Thyroid gland (tissue), 4 donors: ENCODE results near the gene BLOC1S5. TPM values are rescaled to one million over a fixed set of nuclear protein-coding genes. Genes with fewer than 3 reads are reported as not detected.

Experiments
- DNase-seq, 2 donors: peaks; one replicate each; pipeline ENCODE4 v3.0.0-alpha.2; 2019
- H3K27ac ChIP-seq, 3 donors: fragments of 200-600 bp; sonication (generic); 1 replicate in 2 of 3; 2 replicates in 1 of 3; pipeline ENCODE4 v1.5.1; 2016 to 2019; ENCODE audit warnings: mild to moderate bottlenecking in 1 of 3, moderate library complexity in 1 of 3
- H3K27me3 ChIP-seq: fragments of 200-600 bp; sonication (generic); one replicate; pipeline ENCODE4 v1.5.1; 2019
- H3K36me3 ChIP-seq, 2 donors: fragments of 200-600 bp; sonication (generic); one replicate each; pipeline ENCODE4 v1.5.1; 2016 to 2019
- H3K4me1 ChIP-seq, 2 donors: fragments of 200-600 bp; sonication (generic); one replicate each; pipeline ENCODE4 v1.5.1; 2017 to 2019
- H3K4me3 ChIP-seq, 3 donors: fragments of 200-600 bp; sonication (generic); replicated peaks in 1 of 3; 1 replicate in 2 of 3; 2 replicates in 1 of 3; pipeline ENCODE4 v1.5.1; 2016; ENCODE audit warnings: mild to moderate bottlenecking in 1 of 3
- H3K9me3 ChIP-seq: fragments of 200-600 bp; sonication (generic); one replicate; pipeline ENCODE4 v1.5.1; 2017
- CTCF ChIP-seq, 6 experiments: fragments of 200-600 bp in 3 of 6; fragments of 450-650 bp in 3 of 6; sonication (generic) in 3 of 6; IDR thresholded peaks; one replicate each; pipeline ENCODE4 v1.5.1; 2016 to 2019; ENCODE audit warnings: antibody characterized with exemption in 6 of 6, mild to moderate bottlenecking in 2 of 6, inconsistent platforms in 1 of 6, moderate library complexity in 1 of 6
- POLR2A ChIP-seq, 2 donors: fragments of 450-650 bp; IDR thresholded peaks; one replicate each; pipeline ENCODE4 v1.6.1; 2017; ENCODE audit warnings: antibody characterized with exemption in 2 of 2, mild to moderate bottlenecking in 2 of 2, moderate library complexity in 1 of 2
- WGBS, 2 donors: methylation state at CpG; one replicate each; pipeline ENCODE4 v1.1.5; 2017; 5-methylcytosine and 5-hydroxymethylcytosine counted together
- intact Hi-C: fragments of 100-400 bp; cut with DNase I; formaldehyde crosslinking; loops from one replicate; pipeline ENCODE4 v1.15.1; 2023
- total RNA-seq, 4 donors: library from RNA; depleted of rRNA; stranded (reverse); fragments of >200 nt; gene quantifications; one replicate each; pipeline ENCODE4 v1.2.3, GENCODE V29; 2016

The BLOC1S5 gene
- total RNA-seq, 4 donors from 2014 or later = 15.2 to 27.7 (median 19.9) TPM

DNA sequence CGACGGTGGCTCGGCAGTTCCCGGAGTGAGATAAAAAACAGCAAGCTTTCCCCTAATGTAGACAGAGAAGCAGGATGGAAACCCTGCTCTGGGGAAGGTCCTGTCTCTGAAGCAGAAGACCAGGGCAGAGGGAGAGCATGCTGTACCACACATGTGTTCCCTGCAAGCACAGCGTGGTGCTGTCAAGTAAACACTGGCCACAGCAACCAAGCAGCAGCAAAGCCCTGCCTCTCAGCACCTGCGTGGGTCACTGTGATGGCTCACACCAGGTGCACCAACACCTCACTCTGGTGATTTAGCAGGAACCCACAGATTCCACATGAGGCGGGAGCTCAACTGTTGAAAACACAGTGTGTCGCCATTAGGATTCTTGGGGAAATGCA, 88.4 kb downstream of the BLOC1S5 start:
- no peaks in the 10 kb centered on the region for H3K9me3 ChIP-seq
- no peak overlapping the region for H3K4me3 ChIP-seq
- intact Hi-C loops = no loop called here
- 51 to 63% methylated on average over 5 to 8 of the region's 8 CpGs for WGBS, 2 donors
- H3K4me1 ChIP-seq = peaks cover 0 to 15% of the 10 kb centered on the region in 2 donors
- TF ChIP-seq CTCF (IDR thresholded peaks at IDR 0.05) = no peak
- TF ChIP-seq POLR2A (IDR thresholded peaks at IDR 0.05) = no peak
- H3K27me3 ChIP-seq = no peaks in the 10 kb centered on the region
- H3K36me3 ChIP-seq = no peaks in the 10 kb centered on the region
- no peak for DNase-seq
- H3K27ac ChIP-seq = no peak overlapping the region

DNA sequence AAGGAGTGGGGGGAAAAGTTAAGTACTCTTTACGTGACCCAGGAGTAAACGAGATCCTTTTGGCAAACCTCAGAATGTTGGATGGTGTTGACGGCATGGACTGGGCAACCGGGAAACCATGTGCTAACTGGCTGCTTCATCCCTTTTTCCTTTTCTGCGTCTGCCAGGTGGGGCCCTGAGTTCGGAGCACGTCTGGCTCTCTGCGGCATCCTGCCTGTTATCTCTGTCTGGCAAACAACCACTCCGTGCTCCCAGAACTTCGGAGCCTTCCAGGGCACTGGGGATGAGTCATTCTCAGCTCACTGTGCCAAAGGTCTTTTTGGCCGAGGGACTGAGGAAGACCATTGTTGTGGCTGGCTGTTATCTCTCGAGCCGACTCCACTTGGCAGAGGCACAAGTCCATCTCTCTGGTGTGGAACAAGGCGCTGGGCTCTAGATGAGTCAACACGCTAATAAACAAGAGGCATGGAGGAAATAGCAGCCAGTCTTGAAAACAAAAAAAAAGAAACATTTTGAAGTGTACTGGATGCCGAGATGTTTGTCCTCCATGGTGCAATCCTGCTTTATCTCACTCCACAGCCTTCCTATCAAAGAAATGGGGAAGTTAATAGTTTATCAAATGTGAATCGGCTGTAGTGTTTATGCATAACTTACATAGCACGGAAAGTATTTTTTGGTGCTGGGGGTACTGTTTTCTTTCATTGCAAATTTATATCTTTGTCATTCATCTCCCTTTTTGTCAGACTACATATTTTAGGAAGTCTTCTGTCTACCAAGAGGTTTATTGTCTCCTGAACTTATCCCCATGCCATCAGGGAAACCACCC, 89.0 kb downstream of the BLOC1S5 start:
- Histone ChIP-seq H3K27ac (peak overlapping the region in 1 of 3 donors; percentile 8), H3K4me1 (peaks cover 0 to 15% of the 10 kb centered on the region in 2 donors), H3K27me3 (no peaks in the 10 kb centered on the region), H3K36me3 (no peaks in the 10 kb centered on the region), H3K9me3 (no peaks in the 10 kb centered on the region), H3K4me3 (no peak overlapping the region)
- TF ChIP-seq CTCF (IDR thresholded peaks at IDR 0.05) (no peak), POLR2A (IDR thresholded peaks at IDR 0.05) (no peak)
- WGBS, 2 donors = 12 to 17% methylated on average over 13 to 18 of the region's 18 CpGs
- DNase-seq = peak; percentile 53 to 54
- intact Hi-C loops = no loop called here

DNA sequence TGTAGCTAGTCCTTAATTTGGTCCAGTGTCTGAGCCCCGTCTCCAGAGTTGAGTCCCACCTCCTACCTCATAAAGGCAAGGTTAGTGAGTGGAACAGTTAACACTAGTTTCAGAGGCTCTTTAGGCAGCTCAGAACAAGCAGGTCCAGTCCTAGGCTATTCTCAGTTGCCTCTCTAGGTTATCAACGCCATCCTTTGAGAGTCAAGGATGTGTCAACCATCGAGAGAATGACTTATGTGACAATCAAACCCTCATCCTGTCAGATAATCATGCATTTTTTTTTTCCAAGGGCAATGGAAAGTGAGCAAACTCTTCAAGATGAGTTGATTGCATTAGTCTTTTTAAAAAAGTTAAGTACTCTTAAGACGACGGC, 89.6 kb downstream of the BLOC1S5 start:
- no peak overlapping the region for H3K4me3 ChIP-seq
- no peak for DNase-seq
- no peaks in the 10 kb centered on the region for H3K27me3 ChIP-seq
- WGBS, 2 donors = 20 to 21% methylated on average over 5 of the region's 5 CpGs
- H3K36me3 ChIP-seq = no peaks in the 10 kb centered on the region
- H3K9me3 ChIP-seq = no peaks in the 10 kb centered on the region
- H3K27ac ChIP-seq = no peak overlapping the region
- peaks cover 0 to 15% of the 10 kb centered on the region in 2 donors for H3K4me1 ChIP-seq
- TF ChIP-seq CTCF (IDR thresholded peaks at IDR 0.05) (no peak), POLR2A (IDR thresholded peaks at IDR 0.05) (no peak)
- intact Hi-C loops = no loop called here

DNA sequence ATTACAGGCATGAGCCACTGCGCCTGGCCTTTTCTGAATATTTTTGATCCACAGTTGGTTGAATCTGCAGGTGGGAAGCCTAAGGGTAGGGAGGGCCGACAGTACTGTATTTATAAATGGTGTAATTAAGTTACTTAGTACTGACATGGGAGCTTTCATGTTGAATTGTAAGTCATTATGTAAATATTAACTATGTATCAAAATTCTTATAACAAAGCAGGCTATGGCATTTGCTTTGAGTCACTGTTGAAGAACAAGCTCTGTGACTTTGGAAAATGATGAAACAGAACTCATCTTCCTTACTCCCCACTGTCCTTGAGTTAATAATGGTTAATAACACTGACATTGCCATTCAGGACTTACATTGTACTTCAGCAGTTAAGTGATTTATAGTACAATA, 90.6 kb downstream of the BLOC1S5 start:
- Histone ChIP-seq H3K9me3 (no peaks in the 10 kb centered on the region), H3K4me3 (no peak overlapping the region), H3K4me1 (peaks cover 0 to 15% of the 10 kb centered on the region in 2 donors), H3K27ac (no peak overlapping the region), H3K27me3 (no peaks in the 10 kb centered on the region), H3K36me3 (no peaks in the 10 kb centered on the region)
- 96 to 98% methylated on average over 2 of the region's 2 CpGs for WGBS, 2 donors
- intact Hi-C loops = no loop called here
- TF ChIP-seq POLR2A (IDR thresholded peaks at IDR 0.05) = no peak
- TF ChIP-seq CTCF (IDR thresholded peaks at IDR 0.05) = no peak
- no peak for DNase-seq

DNA sequence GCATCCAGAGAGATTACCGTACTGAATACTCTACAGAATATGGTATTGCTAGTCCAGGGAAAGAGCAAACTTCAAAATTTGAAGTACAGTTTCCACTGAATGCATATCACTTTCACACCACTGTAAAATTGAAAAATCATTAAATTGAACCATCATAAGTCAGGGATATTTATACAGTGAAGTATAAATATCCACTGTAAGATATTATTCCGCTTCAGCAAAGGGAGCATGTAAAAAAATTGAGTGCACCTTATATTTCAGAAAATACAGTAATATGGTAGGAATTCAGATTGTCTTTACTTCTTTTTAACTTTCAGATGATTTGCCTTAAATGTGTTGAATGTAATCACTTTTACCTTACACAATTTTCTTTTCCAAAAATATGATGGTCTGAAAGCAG, 92.7 kb downstream of the BLOC1S5 start:
- 97 to 100% methylated on average over 2 of the region's 2 CpGs for WGBS, 2 donors
- Histone ChIP-seq H3K27me3 (no peaks in the 10 kb centered on the region), H3K4me3 (no peak overlapping the region), H3K36me3 (no peaks in the 10 kb centered on the region), H3K4me1 (peaks cover 0 to 15% of the 10 kb centered on the region in 2 donors), H3K9me3 (no peaks in the 10 kb centered on the region), H3K27ac (no peak overlapping the region)
- no peak for DNase-seq
- TF ChIP-seq POLR2A (IDR thresholded peaks at IDR 0.05) (no peak), CTCF (IDR thresholded peaks at IDR 0.05) (no peak)
- intact Hi-C loops = no loop called here
